ENCODE data around the gene NAB2. TPM values are rescaled to one million over a fixed set of nuclear protein-coding genes. Genes with fewer than 3 reads are reported as not detected.
A peak's percentile ranks its signal among the peaks of the same experiment; 100 is the strongest.

NAB2 gene, protein sequence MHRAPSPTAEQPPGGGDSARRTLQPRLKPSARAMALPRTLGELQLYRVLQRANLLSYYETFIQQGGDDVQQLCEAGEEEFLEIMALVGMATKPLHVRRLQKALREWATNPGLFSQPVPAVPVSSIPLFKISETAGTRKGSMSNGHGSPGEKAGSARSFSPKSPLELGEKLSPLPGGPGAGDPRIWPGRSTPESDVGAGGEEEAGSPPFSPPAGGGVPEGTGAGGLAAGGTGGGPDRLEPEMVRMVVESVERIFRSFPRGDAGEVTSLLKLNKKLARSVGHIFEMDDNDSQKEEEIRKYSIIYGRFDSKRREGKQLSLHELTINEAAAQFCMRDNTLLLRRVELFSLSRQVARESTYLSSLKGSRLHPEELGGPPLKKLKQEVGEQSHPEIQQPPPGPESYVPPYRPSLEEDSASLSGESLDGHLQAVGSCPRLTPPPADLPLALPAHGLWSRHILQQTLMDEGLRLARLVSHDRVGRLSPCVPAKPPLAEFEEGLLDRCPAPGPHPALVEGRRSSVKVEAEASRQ
- 10 to 100 TPM; 30.7 to 31.0 TPM for total RNA-seq

DNA sequence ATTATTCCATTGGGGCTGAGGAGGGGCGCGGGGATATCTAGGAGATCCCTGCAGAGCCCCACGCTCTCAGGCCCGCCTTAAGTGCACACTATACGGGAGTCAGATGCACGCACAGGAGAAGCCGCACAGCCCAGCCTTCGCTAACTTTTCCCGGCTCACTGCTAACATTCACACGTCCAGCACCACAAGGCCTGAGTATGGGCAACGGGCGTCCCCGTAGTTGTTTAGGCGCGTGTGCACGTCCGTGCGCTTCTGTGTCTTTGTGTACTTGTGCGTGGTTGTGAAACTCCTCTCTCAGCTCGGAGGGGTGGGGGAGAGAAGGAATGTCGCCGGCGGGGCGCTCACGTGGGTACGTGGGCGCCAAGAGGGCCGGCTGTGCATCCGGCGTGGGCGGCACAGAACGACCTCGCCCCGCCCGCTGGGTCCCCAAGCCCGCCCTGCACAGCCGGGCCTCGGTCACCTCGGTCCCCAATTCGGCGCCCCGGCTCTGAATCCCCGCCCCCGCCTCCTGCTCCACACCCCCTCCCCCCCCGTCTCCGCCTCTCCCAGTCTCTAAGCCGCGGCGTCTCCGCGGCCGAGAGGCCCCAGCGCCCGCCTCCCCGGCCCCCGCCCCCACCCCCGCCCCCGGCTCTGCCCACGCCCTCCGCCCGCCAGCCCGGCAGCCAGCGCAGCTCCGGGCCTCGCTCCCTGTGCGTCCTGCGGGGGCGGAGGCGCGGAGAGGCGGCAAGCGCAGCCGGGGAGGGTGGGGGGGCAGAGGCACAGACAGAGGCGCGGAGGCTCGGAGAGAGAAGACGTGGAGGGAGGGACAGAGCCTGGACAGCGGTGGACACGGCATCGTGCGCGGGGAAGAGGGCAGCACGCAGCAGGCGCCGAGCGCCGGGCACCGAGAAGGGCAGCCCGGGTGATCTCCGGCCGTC, at the start of gene NAB2:
Gene NAB2, plus strand, starts transcription at position 761 of the 917 bp plus-strand sequence. CDS start 158 bp downstream, outside the sequence.
- DNase-seq (peak; percentile 91 to 94), ATAC-seq (replicated peaks in 1 of 2) (peak; percentile 62)
- Mint-ChIP-seq H3K4me1 (ENCODE audit: low read depth) (peaks cover 74% of the 10 kb centered on the region), H3K27me3 (ENCODE audit: low read depth) (no peaks in the 10 kb centered on the region), H3K4me3 (peak within 1 kb of the TSS; percentile 96 to 98), H3K9me3 (no peaks in the 10 kb centered on the region), H3K36me3 (ENCODE audit: insufficient read depth in 2 of 2) (peaks cover 4 to 7% of the 10 kb centered on the region in 2 donors), H3K27ac (peak within 1 kb of the TSS; percentile 94)

DNA sequence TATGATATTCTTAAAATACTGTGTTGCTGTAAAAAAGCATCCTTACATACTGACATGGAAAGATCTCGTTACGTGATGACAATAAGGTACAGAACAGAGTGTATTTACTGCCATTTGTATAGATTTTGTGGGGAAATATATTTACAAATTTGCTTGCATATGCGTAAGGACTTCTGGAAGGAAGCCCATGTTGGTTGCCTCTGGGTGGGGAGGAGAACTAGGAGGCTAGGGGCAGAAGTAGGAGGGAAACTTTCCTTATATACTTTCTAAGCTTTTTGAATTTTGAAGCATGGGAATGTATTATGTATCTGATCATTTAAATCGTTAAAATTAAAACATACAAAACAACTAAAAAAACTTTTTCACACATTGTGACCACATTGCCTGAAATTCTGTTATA, 48.7 kb upstream of the NAB2 start:
- no peak for ATAC-seq (replicated peaks in 1 of 2)
- H3K4me1 Mint-ChIP-seq (ENCODE audit: low read depth): peaks cover 15% of the 10 kb centered on the region

DNA sequence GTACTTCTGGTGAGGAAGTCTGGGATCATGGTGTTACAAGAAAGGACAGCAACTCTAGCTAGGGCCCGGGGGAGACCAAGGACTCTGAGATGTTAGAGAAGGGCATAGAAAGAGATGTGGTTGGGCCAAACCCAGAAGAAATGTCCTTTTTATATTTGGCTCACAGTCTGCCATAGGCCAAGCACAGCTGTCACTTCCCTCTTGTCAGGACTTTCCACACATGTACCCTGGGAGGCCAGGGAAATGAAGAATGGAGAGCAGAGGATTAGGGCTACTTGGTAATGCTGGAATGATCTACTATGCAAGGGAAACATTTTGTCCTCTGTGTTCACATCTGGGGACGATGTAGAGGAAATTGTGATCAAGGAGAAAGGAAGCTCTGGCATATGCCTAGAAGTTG, 48.2 kb upstream of the NAB2 start:
- Mint-ChIP-seq H3K27ac (no peak overlapping the region), H3K27me3 (ENCODE audit: low read depth) (no peaks in the 10 kb centered on the region), H3K4me3 (no peak overlapping the region), H3K9me3 (no peaks in the 10 kb centered on the region), H3K4me1 (ENCODE audit: low read depth) (peaks cover 21% of the 10 kb centered on the region), H3K36me3 (ENCODE audit: insufficient read depth in 2 of 2) (peaks cover 0 to 2% of the 10 kb centered on the region in 2 donors)
- ATAC-seq (replicated peaks in 1 of 2) (no peak), DNase-seq (no peak)

More for the DNA sequence above, 48.7 kb upstream of the NAB2 start:
- H3K4me3 Mint-ChIP-seq: no peak overlapping the region
- H3K27ac Mint-ChIP-seq: no peak overlapping the region
- DNase-seq: no peak
- H3K9me3 Mint-ChIP-seq: no peaks in the 10 kb centered on the region
- peaks cover 0 to 2% of the 10 kb centered on the region in 2 donors for H3K36me3 Mint-ChIP-seq (ENCODE audit: insufficient read depth in 2 of 2)
- H3K27me3 Mint-ChIP-seq (ENCODE audit: low read depth): no peaks in the 10 kb centered on the region

- Mint-ChIP-seq H3K27me3 (ENCODE audit: low read depth) (peaks cover 7% of the 10 kb centered on the region), H3K27ac (no peak overlapping the region), H3K4me3 (no peak overlapping the region), H3K4me1 (ENCODE audit: low read depth) (peaks cover 40% of the 10 kb centered on the region), H3K36me3 (ENCODE audit: insufficient read depth in 2 of 2) (peaks cover 0 to 3% of the 10 kb centered on the region in 2 donors), H3K9me3 (no peaks in the 10 kb centered on the region)
- ATAC-seq (replicated peaks in 1 of 2): no peak
- no peak for DNase-seq
Measured at GRCh38 chr12:57042695-57043094, 46.2 kb upstream of the NAB2 start.

GRCh38 chr12:57044468-57044867, 44.4 kb upstream of the NAB2 start:
- Mint-ChIP-seq H3K27ac (no peak overlapping the region), H3K9me3 (no peaks in the 10 kb centered on the region), H3K4me3 (no peak overlapping the region), H3K36me3 (ENCODE audit: insufficient read depth in 2 of 2) (peaks cover 0 to 1% of the 10 kb centered on the region in 2 donors), H3K4me1 (ENCODE audit: low read depth) (peaks cover 53% of the 10 kb centered on the region), H3K27me3 (ENCODE audit: low read depth) (peaks cover 7% of the 10 kb centered on the region)
- ATAC-seq (replicated peaks in 1 of 2) (no peak), DNase-seq (no peak)

DNA sequence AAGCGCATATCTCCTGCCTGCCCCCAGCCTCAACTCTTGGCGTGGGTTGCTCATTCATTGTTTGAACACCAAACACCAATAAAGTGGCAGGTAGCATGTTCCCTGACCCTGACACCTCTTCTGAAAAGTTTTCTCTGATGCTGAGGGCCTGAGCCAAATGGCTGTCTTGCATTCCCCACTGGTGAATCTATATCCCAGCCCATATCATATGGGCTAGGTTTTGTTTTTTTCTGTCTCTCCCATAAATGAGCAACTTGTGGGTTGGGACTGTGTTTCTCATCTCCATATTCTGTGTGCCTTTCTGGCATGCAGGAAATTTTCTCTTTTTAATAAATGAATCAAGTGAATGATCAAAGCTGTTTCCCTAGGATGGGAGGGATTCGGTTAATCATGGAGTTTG, 44.0 kb upstream of the NAB2 start:
- peaks cover 53% of the 10 kb centered on the region for H3K4me1 Mint-ChIP-seq (ENCODE audit: low read depth)
- DNase-seq: no peak
- H3K36me3 Mint-ChIP-seq (ENCODE audit: insufficient read depth in 2 of 2): peaks cover 0 to 1% of the 10 kb centered on the region in 2 donors
- no peak overlapping the region for H3K4me3 Mint-ChIP-seq
- no peak overlapping the region for H3K27ac Mint-ChIP-seq
- H3K9me3 Mint-ChIP-seq: no peaks in the 10 kb centered on the region
- no peak for ATAC-seq (replicated peaks in 1 of 2)
- H3K27me3 Mint-ChIP-seq (ENCODE audit: low read depth): peaks cover 7% of the 10 kb centered on the region

- H3K9me3 Mint-ChIP-seq: no peaks in the 10 kb centered on the region
- peak overlapping the region; percentile 16 for H3K27ac Mint-ChIP-seq
- peaks cover 53% of the 10 kb centered on the region for H3K4me1 Mint-ChIP-seq (ENCODE audit: low read depth)
- ATAC-seq (replicated peaks in 1 of 2): no peak
- peaks cover 0 to 1% of the 10 kb centered on the region in 2 donors for H3K36me3 Mint-ChIP-seq (ENCODE audit: insufficient read depth in 2 of 2)
- peak overlapping the region; percentile 45 to 63 for H3K4me3 Mint-ChIP-seq
- peaks cover 7% of the 10 kb centered on the region for H3K27me3 Mint-ChIP-seq (ENCODE audit: low read depth)
- DNase-seq: no peak
Measured at GRCh38 chr12:57046086-57046791, 42.7 kb upstream of the NAB2 start.

- H3K9me3 Mint-ChIP-seq: no peaks in the 10 kb centered on the region
- peaks cover 53% of the 10 kb centered on the region for H3K4me1 Mint-ChIP-seq (ENCODE audit: low read depth)
- DNase-seq (peak; percentile 81 to 82), ATAC-seq (replicated peaks in 1 of 2) (peak; percentile 94)
- H3K36me3 Mint-ChIP-seq (ENCODE audit: insufficient read depth in 2 of 2): peaks cover 0 to 1% of the 10 kb centered on the region in 2 donors
- H3K27me3 Mint-ChIP-seq (ENCODE audit: low read depth): peaks cover 7% of the 10 kb centered on the region
- H3K4me3 Mint-ChIP-seq: peak overlapping the region; percentile 56 to 63
- H3K27ac Mint-ChIP-seq: peak overlapping the region; percentile 39
Measured at GRCh38 chr12:57046947-57047890, 41.7 kb upstream of the NAB2 start.

DNA sequence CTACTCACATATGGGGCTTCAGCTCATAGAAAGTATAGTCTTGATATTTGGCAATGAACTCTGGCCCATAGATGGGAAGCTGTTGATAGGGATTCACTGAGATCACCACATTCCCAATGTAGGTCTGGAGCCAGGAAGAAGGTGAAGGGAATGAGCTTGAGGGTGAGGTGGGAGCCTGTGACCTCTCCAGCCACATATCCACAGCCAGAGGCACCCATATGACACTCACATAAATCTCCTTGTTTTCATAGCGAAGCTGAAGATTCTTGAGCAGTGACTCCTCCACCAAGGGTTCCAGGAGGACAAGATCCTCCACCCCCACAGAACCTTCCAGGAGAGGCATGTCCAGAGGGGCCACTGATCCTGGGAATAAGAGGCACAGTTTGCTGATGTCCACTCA, 40.9 kb upstream of the NAB2 start:
- Mint-ChIP-seq H3K27ac (peak overlapping the region; percentile 39), H3K27me3 (ENCODE audit: low read depth) (peaks cover 7% of the 10 kb centered on the region), H3K9me3 (no peaks in the 10 kb centered on the region), H3K4me1 (ENCODE audit: low read depth) (peaks cover 53% of the 10 kb centered on the region), H3K36me3 (ENCODE audit: insufficient read depth in 2 of 2) (peaks cover 0 to 1% of the 10 kb centered on the region in 2 donors), H3K4me3 (peak overlapping the region; percentile 56 to 63)
- ATAC-seq (replicated peaks in 1 of 2): peak in 1 of 2 donors; percentile 10
- DNase-seq: no peak

- peak overlapping the region in 1 of 2 donors; percentile 63 for H3K4me3 Mint-ChIP-seq
- peaks cover 7% of the 10 kb centered on the region for H3K27me3 Mint-ChIP-seq (ENCODE audit: low read depth)
- peaks cover 0 to 4% of the 10 kb centered on the region in 2 donors for H3K9me3 Mint-ChIP-seq
- no peak overlapping the region for H3K27ac Mint-ChIP-seq
- peaks cover 0 to 1% of the 10 kb centered on the region in 2 donors for H3K36me3 Mint-ChIP-seq (ENCODE audit: insufficient read depth in 2 of 2)
- no peak for ATAC-seq (replicated peaks in 1 of 2)
- H3K4me1 Mint-ChIP-seq (ENCODE audit: low read depth): peaks cover 53% of the 10 kb centered on the region
- no peak for DNase-seq
Measured at GRCh38 chr12:57048423-57049118, 40.3 kb upstream of the NAB2 start.

GRCh38 chr12:57049119-57049446, 39.8 kb upstream of the NAB2 start:
- Mint-ChIP-seq H3K4me1 (ENCODE audit: low read depth) (peaks cover 53% of the 10 kb centered on the region), H3K27ac (no peak overlapping the region), H3K9me3 (peaks cover 2 to 4% of the 10 kb centered on the region in 2 donors), H3K36me3 (ENCODE audit: insufficient read depth in 2 of 2) (peaks cover 0 to 4% of the 10 kb centered on the region in 2 donors), H3K4me3 (no peak overlapping the region), H3K27me3 (ENCODE audit: low read depth) (peaks cover 7% of the 10 kb centered on the region)
- DNase-seq (no peak), ATAC-seq (replicated peaks in 1 of 2) (no peak)
